Osteocyte (in vitro differentiated cells): Measurements from ENCODE around the gene SP2. TPM values are rescaled to one million over a fixed set of nuclear protein-coding genes. Genes with fewer than 3 reads are reported as not detected.

Experiments used
- DNase-seq: peaks from one replicate; pipeline ENCODE4 v3.0.0; 2021; ENCODE audit warnings: mixed read lengths; ENCODE audit not compliant: unreplicated experiment; ENCODE audit errors: extremely low spot score
- H3K27ac Mint-ChIP-seq: one replicate; pipeline ENCODE4 v1.8.0; 2021; ENCODE audit warnings: mild to moderate bottlenecking, mixed read lengths; ENCODE audit not compliant: unreplicated experiment
- H3K27me3 Mint-ChIP-seq: one replicate; pipeline ENCODE4 v1.8.0; 2021; ENCODE audit warnings: mixed read lengths; ENCODE audit not compliant: unreplicated experiment
- H3K36me3 Mint-ChIP-seq: one replicate; pipeline ENCODE4 v1.8.0; 2021; ENCODE audit warnings: mixed read lengths; ENCODE audit not compliant: unreplicated experiment
- H3K4me1 Mint-ChIP-seq: one replicate; pipeline ENCODE4 v1.8.0; 2021; ENCODE audit warnings: mixed read lengths; ENCODE audit not compliant: unreplicated experiment
- H3K4me3 Mint-ChIP-seq: one replicate; pipeline ENCODE4 v1.8.0; 2021; ENCODE audit warnings: mild to moderate bottlenecking, moderate library complexity, mixed read lengths; ENCODE audit not compliant: unreplicated experiment
- H3K9me3 Mint-ChIP-seq: one replicate; pipeline ENCODE4 v1.8.0; 2021; ENCODE audit warnings: mixed read lengths; ENCODE audit not compliant: unreplicated experiment
- CTCF ChIP-seq: fragments of 200-600 bp; sonication (generic); IDR thresholded peaks from 2 replicates; pipeline ENCODE4 v1.5.0; 2021; ENCODE audit warnings: antibody characterized with exemption, mild to moderate bottlenecking, moderate library complexity
- long read RNA-seq: library from polyadenylated mRNA; unstranded; transcript quantifications from one replicate; pipeline ENCODE4 v2.0.0, GENCODE V29; 2021
- total RNA-seq: library from RNA; stranded (reverse); gene quantifications from 2 replicates; pipeline ENCODE4 v1.2.1, GENCODE V29; 2021

SP2 gene
- total RNA-seq = 19.9 and 20.7 TPM in 2 replicates
- long read RNA-seq, partial matches to known transcripts = 1 of 2 reads
- long read RNA-seq, other reads (novel, unspliced or antisense) = 1 of 2 reads

DNA sequence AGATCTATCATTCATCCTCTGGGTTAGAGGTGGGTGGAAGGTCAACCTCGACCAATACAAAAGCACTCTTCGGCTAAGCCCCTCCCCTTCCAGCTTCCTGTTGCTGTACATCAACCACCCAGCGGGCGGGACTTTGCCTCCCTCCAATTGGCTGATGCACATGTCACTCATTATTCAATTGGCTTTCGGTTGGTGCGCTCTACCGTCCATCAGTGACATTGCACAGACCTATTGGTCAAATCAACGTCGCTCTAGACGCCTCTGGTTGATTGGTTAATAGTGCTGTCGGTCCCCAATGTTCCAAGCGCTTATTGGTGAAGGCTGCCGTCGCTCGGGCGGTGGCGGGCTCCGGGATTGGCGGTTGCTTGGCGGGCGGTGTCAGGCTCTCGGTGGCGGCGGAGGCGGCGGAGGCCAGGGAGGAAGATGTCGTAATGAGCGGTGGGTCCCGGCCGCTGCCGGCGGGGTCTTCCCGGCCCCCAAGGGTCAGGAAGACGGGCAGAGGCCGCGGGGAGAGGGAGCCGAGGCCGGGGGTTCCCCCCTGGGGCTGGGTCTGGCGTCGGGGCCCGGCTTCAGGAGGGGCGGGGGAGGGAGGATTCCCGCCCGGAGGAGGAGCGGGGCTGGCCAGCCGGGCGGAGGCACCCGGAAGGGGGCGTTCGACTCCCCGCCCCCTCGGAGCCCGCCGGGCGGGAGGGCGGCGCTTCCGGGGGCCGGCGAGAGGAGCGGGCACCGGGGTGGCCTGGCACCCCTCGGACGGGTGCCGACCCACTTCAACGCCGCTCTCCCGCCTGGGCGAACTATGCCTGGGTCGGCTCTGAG, at the start of gene SP2:
SP2 (plus strand) TSS at position 381 of the 816 bp plus-strand sequence; CDS start at position 432, 51 bp downstream.
- peak; percentile 40 for TF ChIP-seq CTCF
- Mint-ChIP-seq H3K4me1 (peaks cover 37% of the 10 kb centered on the region), H3K4me3 (peak within 1 kb of the TSS; percentile 94), H3K27me3 (no peaks in the 10 kb centered on the region), H3K9me3 (no peaks in the 10 kb centered on the region), H3K27ac (peak within 1 kb of the TSS; percentile 97), H3K36me3 (peaks cover 3% of the 10 kb centered on the region)
- DNase-seq = peak; percentile 100

DNA sequence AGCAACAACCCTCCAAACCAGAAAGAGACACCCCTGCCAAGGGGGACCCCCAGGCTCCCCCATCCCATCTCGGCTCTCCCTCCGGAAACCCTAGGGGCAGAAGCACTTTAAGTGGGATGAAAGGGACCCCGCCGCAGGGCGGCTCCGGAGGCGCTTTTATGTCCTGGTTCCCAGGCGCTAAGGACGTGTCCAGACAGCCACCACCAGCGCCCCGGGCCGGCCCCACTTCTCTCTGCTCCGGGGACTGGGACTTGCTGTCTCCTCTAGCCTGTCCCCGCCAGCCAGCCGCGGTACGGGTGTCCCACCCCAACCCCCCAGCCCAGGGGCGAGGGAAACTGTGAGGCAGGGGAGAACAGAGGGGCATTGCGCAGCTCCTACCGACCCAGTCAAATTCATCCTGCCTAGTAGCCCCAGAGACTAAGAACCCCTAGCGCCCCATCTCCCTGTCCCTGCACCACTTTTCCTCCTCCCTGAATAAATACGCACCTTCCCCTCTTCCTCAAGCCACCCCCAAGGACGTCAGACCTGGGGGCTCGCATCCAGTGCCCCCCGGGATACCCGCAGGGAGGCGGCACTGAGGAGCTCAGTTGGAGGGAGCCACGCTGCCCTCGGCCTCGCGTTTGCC, 49.2 kb upstream of the SP2 start:
- H3K4me1 Mint-ChIP-seq = peaks cover 16% of the 10 kb centered on the region
- no peaks in the 10 kb centered on the region for H3K36me3 Mint-ChIP-seq
- TF ChIP-seq CTCF = no peak
- no peak overlapping the region for H3K27ac Mint-ChIP-seq
- peaks cover 44% of the 10 kb centered on the region for H3K27me3 Mint-ChIP-seq
- DNase-seq = no peak
- no peaks in the 10 kb centered on the region for H3K9me3 Mint-ChIP-seq
- H3K4me3 Mint-ChIP-seq = no peak overlapping the region

- Mint-ChIP-seq H3K4me1 (peaks cover 22% of the 10 kb centered on the region), H3K9me3 (no peaks in the 10 kb centered on the region), H3K4me3 (no peak overlapping the region), H3K36me3 (no peaks in the 10 kb centered on the region), H3K27me3 (peaks cover 51% of the 10 kb centered on the region), H3K27ac (no peak overlapping the region)
- DNase-seq = no peak
- peak; percentile 35 for TF ChIP-seq CTCF
Measured at GRCh38 chr17:47847341-47848197, 48.5 kb upstream of the SP2 start.

DNA sequence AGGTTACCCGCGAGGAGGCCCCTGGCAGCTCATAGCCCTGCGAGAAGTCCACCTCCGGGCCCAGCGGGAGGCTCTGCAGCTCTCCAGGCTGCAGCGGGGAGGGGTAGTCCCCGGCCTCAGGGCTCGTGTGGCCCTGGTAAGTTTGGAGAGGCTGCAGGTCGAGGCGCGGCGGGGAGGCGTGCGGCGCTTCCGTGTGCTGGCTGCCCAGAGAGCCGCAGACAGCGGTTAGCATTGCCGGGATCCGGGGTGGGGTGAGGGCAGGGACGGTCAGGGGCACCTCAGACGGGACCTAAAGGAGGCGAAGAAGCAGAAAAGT, 47.9 kb upstream of the SP2 start:
- Mint-ChIP-seq H3K4me1 (peaks cover 19% of the 10 kb centered on the region), H3K36me3 (no peaks in the 10 kb centered on the region), H3K9me3 (no peaks in the 10 kb centered on the region), H3K27ac (no peak overlapping the region), H3K4me3 (no peak overlapping the region), H3K27me3 (peaks cover 57% of the 10 kb centered on the region)
- TF ChIP-seq CTCF = no peak
- no peak for DNase-seq

DNA sequence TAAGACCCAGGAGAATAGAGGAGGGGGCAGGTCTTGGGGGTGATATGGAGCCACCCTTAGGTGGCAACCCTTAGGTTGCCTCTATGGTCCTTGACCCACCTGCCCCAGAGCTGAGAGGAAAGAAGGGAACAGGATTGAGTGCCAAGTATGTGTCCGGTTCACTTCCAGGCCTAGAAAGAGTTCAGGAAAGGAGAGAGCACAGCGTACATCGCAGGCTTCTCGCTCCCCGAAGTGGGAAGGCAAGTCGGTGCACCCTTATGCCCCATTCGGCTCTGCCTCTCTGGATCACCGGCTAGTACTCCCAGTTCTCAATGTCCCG, 45.7 kb upstream of the SP2 start:
- Mint-ChIP-seq H3K27me3 (peaks cover 74% of the 10 kb centered on the region), H3K36me3 (no peaks in the 10 kb centered on the region), H3K27ac (no peak overlapping the region), H3K4me1 (peaks cover 18% of the 10 kb centered on the region), H3K4me3 (peak overlapping the region; percentile 27), H3K9me3 (no peaks in the 10 kb centered on the region)
- no peak for TF ChIP-seq CTCF
- DNase-seq = no peak
